Skeletal muscle tissue (tissue), 4 donors: ENCODE results near the gene SHISAL1. TPM values are rescaled to one million over a fixed set of nuclear protein-coding genes. Genes with fewer than 3 reads are reported as not detected.
"Not testable (repeated sequence)": the region's sequence is repeated elsewhere in the genome, so short reads cannot be mapped to it uniquely, and the experiment has no call there.

Source experiments
- H3K27ac ChIP-seq: one replicate; pipeline ENCODE4 v1.7.0; 2013; ENCODE audit warnings: mild to moderate bottlenecking, low read depth, low read length, inconsistent platforms
- H3K27me3 ChIP-seq, 3 donors: one replicate each; pipeline ENCODE4 v1.7.0; 2013; ENCODE audit warnings: low read length in 3 of 3; ENCODE audit not compliant: control insufficient read depth in 3 of 3, insufficient read depth in 3 of 3
- H3K36me3 ChIP-seq, 3 donors: one replicate each; pipeline ENCODE4 v1.7.0; 2013; ENCODE audit warnings: low read length in 3 of 3; ENCODE audit not compliant: control insufficient read depth in 3 of 3, insufficient read depth in 3 of 3
- H3K4me1 ChIP-seq, 3 donors: one replicate each; pipeline ENCODE4 v1.7.0; 2013; ENCODE audit warnings: low read length in 3 of 3, mild to moderate bottlenecking in 3 of 3; ENCODE audit not compliant: control insufficient read depth in 3 of 3, insufficient read depth in 3 of 3
- H3K4me3 ChIP-seq, 3 donors: one replicate each; pipeline ENCODE4 v1.7.0; 2013; ENCODE audit warnings: low read length in 3 of 3
- H3K9ac ChIP-seq, 3 donors: one replicate each; pipeline ENCODE4 v1.7.0; 2013; ENCODE audit warnings: low read length in 3 of 3, mild to moderate bottlenecking in 3 of 3, moderate library complexity in 2 of 3, low read depth in 1 of 3
- H3K9me3 ChIP-seq, 3 donors: one replicate each; pipeline ENCODE4 v1.7.0; 2013; ENCODE audit warnings: low read length in 3 of 3; ENCODE audit not compliant: control insufficient read depth in 3 of 3
- total RNA-seq: library from RNA; depleted of rRNA; stranded (reverse); fragments of >200 nt; gene quantifications from one replicate; pipeline ENCODE4 v1.2.3, GENCODE V29; 2014
- donor health status: Osteomylitis.

The SHISAL1 gene
- total RNA-seq, 1 donor from 2014 or later = 7.3 TPM

DNA sequence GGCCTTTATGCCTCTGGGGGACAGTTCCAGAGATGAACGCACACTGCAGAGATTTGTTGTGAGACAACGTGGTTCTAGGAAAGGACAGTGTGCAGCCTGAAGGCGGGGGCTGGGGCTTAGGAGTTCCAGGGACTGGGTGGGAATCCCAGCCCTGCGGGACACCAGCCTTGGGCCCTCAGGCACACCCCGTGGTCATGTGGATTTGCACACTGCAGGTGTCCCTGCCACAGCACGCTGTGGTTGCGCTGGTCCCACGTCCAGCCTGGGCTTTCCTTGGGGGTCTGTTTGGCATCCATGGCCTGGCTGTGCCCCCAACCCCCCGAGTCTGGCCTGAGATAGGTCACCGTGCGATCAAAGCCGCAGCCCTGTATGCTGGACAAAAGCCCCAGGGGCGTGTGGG lies 7.3 kb downstream of the SHISAL1 start:
- Histone ChIP-seq H3K36me3 (no peaks in the 10 kb centered on the region), H3K9ac (no peak overlapping the region), H3K27me3 (peaks cover 8 to 11% (median 10%) of the 10 kb centered on the region in 3 donors), H3K9me3 (no peaks in the 10 kb centered on the region), H3K4me1 (peaks cover 11 to 16% (median 11%) of the 10 kb centered on the region in 3 donors), H3K27ac (no peak overlapping the region), H3K4me3 (no peak overlapping the region)

DNA sequence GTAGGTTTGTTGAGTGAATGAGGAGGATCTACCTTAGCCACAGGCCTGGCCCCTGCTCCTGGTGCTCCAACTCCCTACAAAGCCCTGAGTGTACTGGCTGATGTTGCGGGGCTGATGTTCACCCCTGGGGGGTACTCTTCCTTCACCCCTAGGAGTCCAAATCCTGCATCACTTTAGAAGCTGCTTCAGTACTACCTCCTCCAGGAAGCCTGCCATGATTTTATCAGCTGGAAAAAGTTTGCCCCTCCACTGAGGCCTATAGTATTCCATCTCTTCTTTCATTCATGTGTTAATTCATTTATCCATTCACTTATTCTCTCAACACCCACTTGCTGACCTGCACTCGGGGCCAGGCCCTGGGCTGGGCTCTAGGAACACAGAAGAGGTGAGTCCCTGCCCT lies 7.8 kb downstream of the SHISAL1 start:
- Histone ChIP-seq H3K36me3 (no peaks in the 10 kb centered on the region), H3K4me3 (no peak overlapping the region), H3K9ac (no peak overlapping the region), H3K9me3 (no peaks in the 10 kb centered on the region), H3K27me3 (peaks cover 12 to 17% (median 14%) of the 10 kb centered on the region in 3 donors), H3K27ac (no peak overlapping the region), H3K4me1 (peaks cover 11 to 16% (median 11%) of the 10 kb centered on the region in 3 donors)

DNA sequence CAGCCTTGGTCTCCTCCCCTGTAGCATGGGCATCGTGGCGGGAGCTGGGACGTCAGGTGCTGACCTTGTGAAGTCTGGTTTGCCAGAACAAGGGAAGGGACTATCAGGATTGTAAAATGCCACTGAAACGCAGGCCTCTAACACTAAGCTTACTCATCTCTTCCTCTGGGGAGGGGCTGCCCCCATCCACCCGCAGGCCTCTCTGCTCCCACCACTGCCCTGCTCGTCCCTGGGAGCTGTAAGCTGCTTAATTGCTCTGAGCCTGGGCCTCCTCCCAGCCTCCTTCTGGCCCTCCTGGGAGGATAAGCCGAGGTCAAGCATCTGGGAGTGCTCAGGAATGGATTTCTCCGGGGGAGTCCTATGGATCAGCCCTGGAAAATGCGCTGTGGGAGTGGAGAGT lies 8.4 kb downstream of the SHISAL1 start:
- no peak overlapping the region for H3K9ac ChIP-seq
- no peaks in the 10 kb centered on the region for H3K36me3 ChIP-seq
- no peaks in the 10 kb centered on the region for H3K9me3 ChIP-seq
- no peak overlapping the region for H3K4me3 ChIP-seq
- H3K27me3 ChIP-seq = peaks cover 12 to 19% (median 19%) of the 10 kb centered on the region in 3 donors
- no peak overlapping the region for H3K27ac ChIP-seq
- H3K4me1 ChIP-seq = peaks cover 11 to 13% (median 11%) of the 10 kb centered on the region in 3 donors

DNA sequence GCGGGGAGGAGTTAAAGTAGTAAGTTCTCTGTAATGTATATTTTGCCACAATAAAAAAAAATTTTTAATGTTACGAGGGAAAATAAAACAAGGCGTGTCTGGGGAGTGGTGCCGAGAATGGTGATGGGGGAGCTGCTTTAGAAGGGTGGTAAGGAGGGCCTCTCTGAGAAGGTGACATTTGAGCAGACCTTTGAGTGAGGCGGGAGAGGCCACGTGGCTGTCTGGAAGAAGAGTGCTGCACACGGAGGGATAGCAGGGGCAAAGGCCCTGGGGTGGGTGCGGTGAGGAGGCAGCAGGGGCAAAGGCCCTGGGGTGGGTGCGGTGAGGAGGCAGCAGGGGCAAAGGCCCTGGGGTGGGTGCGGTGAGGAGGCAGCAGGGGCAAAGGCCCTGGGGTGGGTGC lies 10.4 kb downstream of the SHISAL1 start:
- H3K9ac ChIP-seq, H3K4me1 ChIP-seq, H3K27ac ChIP-seq, H3K4me3 ChIP-seq, H3K9me3 ChIP-seq, H3K36me3 ChIP-seq: not testable (repeated sequence)
- peaks cover 17 to 30% (median 19%) of the 10 kb centered on the region in 3 donors for H3K27me3 ChIP-seq

DNA sequence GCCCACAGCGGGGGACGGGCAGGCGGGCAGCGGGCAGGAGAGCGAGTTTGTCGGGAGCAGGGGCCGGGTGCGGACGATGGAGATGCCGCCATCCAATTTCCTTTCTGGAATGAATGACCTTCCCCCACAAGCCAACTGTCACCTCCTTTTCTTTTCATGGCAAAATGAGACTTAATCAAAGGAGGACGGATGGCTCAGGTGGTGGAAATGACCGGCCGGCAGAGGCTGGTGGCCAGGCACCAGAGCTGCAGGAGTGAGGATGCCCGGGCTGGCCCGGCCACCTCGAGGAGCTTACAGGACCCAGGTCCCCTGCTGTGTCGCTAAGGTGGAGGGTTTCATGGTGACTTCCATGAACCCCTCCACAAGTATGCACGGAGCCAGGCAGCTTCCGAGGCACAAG lies 11.7 kb downstream of the SHISAL1 start:
- Histone ChIP-seq H3K4me1 (peaks cover 0 to 8% (median 6%) of the 10 kb centered on the region in 3 donors), H3K9ac (no peak overlapping the region), H3K4me3 (no peak overlapping the region), H3K9me3 (no peaks in the 10 kb centered on the region), H3K27me3 (peaks cover 17 to 30% (median 23%) of the 10 kb centered on the region in 3 donors), H3K27ac (no peak overlapping the region), H3K36me3 (no peaks in the 10 kb centered on the region)

DNA sequence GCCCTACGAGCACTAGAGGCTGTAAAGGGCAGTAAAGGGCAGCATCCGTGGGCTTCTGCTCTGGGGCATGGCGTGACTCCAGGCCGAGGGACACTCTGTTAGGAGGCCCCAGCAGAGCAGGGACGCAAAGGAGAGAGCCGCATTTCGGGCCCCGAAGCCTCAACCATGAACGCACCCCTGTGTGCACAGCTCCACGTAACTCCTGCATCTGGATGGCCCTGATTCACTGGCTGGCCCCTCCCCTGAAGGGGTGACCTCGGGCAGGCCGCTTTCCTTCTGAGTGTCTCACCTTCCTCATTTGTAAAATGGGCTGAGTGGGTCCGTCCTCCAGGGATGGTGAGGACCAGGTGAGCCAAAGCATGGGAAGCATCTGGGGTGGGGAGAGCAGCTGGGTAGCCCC lies 13.6 kb downstream of the SHISAL1 start:
- Histone ChIP-seq H3K4me3 (no peak overlapping the region), H3K9ac (no peak overlapping the region), H3K27ac (no peak overlapping the region), H3K27me3 (peaks cover 17 to 30% (median 23%) of the 10 kb centered on the region in 3 donors), H3K36me3 (no peaks in the 10 kb centered on the region), H3K9me3 (peaks cover 0 to 2% (median 0%) of the 10 kb centered on the region in 3 donors), H3K4me1 (peaks cover 0 to under 1% (median 0%) of the 10 kb centered on the region in 3 donors)

DNA sequence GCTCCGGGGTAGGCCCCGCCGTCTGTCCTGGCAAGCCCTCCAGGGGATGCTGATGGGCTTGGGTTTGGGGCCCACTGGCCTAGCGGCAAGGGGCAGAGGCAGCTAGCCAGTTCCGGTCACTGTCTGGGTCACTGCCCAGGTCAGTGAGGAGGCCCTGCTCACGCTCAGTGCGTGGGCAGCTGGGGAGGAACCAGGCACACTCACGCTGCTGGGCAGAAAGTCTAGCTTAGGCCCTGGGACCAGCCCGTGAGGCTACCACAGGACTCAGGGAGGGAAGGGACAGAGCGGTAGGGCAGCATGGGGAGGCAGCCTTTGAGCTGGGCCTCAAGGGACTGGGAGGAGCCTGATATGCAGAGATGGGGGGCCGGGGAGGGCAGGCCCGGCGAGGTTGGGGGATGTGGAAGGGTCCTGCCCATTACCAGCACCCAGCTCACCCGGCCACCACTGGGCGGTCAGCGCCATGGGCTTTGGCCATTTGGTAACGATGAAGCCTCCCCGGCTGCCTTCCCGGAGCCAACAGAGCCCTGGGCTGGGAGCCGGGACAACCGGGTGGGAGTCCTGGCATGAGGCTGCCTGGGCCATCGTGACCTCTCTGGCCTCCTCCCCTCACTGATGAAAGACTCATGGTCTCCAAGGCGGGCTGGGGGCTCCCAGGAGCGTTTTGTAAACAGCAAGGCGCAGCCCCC lies 14.2 kb downstream of the SHISAL1 start:
- H3K36me3 ChIP-seq = no peaks in the 10 kb centered on the region
- no peaks in the 10 kb centered on the region for H3K4me1 ChIP-seq
- no peak overlapping the region for H3K4me3 ChIP-seq
- H3K9ac ChIP-seq = no peak overlapping the region
- no peak overlapping the region for H3K27ac ChIP-seq
- peaks cover 0 to 3% (median 0%) of the 10 kb centered on the region in 3 donors for H3K9me3 ChIP-seq
- peaks cover 17 to 30% (median 23%) of the 10 kb centered on the region in 3 donors for H3K27me3 ChIP-seq

DNA sequence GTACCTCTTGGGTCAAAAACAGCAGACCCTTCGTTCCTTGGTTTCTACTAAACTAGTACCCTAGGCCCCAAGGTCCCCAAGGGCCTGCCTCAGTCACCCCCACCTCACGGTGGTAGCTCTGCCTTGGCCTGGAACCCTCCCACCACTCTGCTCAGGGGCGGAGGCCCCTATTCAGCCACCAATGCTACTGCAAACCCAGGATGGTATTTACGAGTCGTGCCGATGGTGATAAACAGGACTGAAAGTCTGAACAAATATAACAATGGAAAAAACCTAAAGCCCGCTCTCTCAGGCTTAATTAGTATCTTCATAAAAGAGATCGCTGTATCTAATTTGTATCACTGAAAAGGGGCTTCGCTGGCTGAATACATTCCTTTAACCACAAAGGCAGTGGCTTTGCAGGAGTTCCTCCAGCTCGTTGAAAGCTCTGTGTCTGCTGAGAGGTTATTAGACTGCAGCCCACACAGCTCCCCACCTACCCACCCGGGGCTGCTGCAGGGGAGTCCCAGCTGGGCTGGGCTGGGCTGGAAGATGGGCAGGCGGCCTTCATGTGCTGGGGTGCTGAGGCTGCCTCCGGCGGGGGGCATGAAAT lies 15.2 kb downstream of the SHISAL1 start:
- Histone ChIP-seq H3K9me3 (peaks cover 0 to 3% (median 0%) of the 10 kb centered on the region in 3 donors), H3K27me3 (peaks cover 17 to 38% (median 28%) of the 10 kb centered on the region in 3 donors), H3K9ac (no peak overlapping the region), H3K4me1 (no peaks in the 10 kb centered on the region), H3K27ac (no peak overlapping the region), H3K4me3 (no peak overlapping the region), H3K36me3 (no peaks in the 10 kb centered on the region)

DNA sequence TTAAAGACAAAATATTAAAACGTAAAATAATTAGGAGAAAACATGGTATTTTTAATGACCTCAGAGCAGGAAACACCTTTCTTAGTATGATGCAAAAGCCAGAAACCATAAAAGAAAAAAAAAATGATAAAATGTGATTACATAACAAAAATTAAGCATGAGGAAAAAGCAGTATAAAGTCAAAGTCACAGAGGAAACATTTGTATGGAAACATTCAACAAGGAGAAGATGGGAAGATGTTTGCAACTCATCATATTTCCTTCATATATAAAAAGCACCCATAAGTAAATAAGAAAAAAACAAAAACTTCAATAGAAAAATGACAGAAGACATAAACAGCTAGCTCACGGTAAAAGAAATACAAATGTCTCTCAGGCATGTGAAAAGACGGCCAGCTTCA lies 17.3 kb downstream of the SHISAL1 start:
- Histone ChIP-seq H3K4me1 (no peaks in the 10 kb centered on the region), H3K27me3 (peaks cover 23 to 36% (median 30%) of the 10 kb centered on the region in 3 donors), H3K4me3 (no peak overlapping the region), H3K9ac (no peak overlapping the region), H3K27ac (no peak overlapping the region), H3K9me3 (peaks cover 0 to 3% (median 0%) of the 10 kb centered on the region in 3 donors), H3K36me3 (no peaks in the 10 kb centered on the region)

DNA sequence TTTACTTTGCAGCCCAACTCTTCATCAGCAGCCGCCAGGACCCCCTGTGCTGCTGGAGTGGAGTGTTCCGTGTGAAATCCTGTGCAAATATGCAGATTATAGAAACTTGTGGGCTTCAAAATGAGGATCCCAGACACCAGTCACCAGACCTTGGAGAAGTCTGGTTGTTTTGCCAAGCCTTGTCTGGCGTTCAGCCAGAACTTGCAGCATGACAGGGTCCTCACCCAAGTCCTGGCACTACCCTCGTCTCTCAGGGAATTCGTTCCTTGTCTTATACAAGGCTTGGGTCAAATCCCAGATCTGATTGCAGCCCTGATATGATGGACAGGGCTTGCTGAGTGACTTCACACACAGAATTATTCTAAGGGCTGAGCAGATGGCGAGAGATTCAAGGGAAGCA lies 18.9 kb downstream of the SHISAL1 start:
- H3K4me1 ChIP-seq = no peaks in the 10 kb centered on the region
- H3K4me3 ChIP-seq = no peak overlapping the region
- no peak overlapping the region for H3K9ac ChIP-seq
- H3K9me3 ChIP-seq = peaks cover 0 to 3% (median 0%) of the 10 kb centered on the region in 3 donors
- H3K27ac ChIP-seq = no peak overlapping the region
- H3K27me3 ChIP-seq = peaks cover 21 to 37% (median 29%) of the 10 kb centered on the region in 3 donors
- H3K36me3 ChIP-seq = no peaks in the 10 kb centered on the region
